Activated CD4-positive, alpha-beta memory T cell treated with anti-CD3 and anti-CD28 coated beads for 36 hours (primary cell): ENCODE data around the gene SCO2. TPM values are rescaled to one million over a fixed set of nuclear protein-coding genes. Genes with fewer than 3 reads are reported as not detected.

Experiments
- CTCF ChIA-PET: fragments of 350-600 bp; sonication (Branson Sonifier 250); formaldehyde crosslinking; loops from one replicate; lab custom pipeline; 2021; ENCODE audit warnings: antibody characterized with exemption, inconsistent platforms; lab: Charles Lee
- POLR2A ChIA-PET: fragments of 350-600 bp; sonication (Branson Sonifier 250); formaldehyde crosslinking; loops from one replicate; lab custom pipeline; 2021; ENCODE audit warnings: antibody characterized with exemption; lab: Charles Lee
- DNase-seq: peaks from one replicate; pipeline ENCODE4 v3.0.0-alpha.2; 2020
- H3K27ac Mint-ChIP-seq: one replicate; pipeline ENCODE4 v1.8.0; 2021; ENCODE audit warnings: mixed read lengths
- H3K27me3 Mint-ChIP-seq: one replicate; pipeline ENCODE4 v1.8.0; 2021; ENCODE audit warnings: mixed read lengths
- H3K36me3 Mint-ChIP-seq: one replicate; pipeline ENCODE4 v1.8.0; 2021; ENCODE audit warnings: mixed read lengths
- H3K4me1 Mint-ChIP-seq: one replicate; pipeline ENCODE4 v1.8.0; 2021; ENCODE audit warnings: low read depth, mixed read lengths
- H3K4me3 Mint-ChIP-seq: one replicate; pipeline ENCODE4 v1.8.0; 2021; ENCODE audit warnings: mild to moderate bottlenecking, mixed read lengths
- H3K9me3 Mint-ChIP-seq: one replicate; pipeline ENCODE4 v1.8.0; 2021; ENCODE audit warnings: mixed read lengths
- intact Hi-C: fragments of 100-400 bp; cut with micrococcal nuclease; formaldehyde crosslinking; loops from one replicate; pipeline ENCODE4 v1.15.1; 2023
- total RNA-seq, 2 experiments: library from RNA; stranded (reverse); gene quantifications; one replicate each; pipeline ENCODE4 v1.2.3, GENCODE V29; 2021

SCO2 gene
- total RNA-seq, 2 experiments from 2014 or later: 1.9 to 5.6 TPM

- CTCF ChIA-PET: interaction anchor here (0.5 to 4.6 kb wide), 7 partner anchors 8 to 57 kb away, joined by 3 to 71 read pairs (median 4); partner anchors contain the start of genes NCAPH2, SCO2 and TYMP
- intact Hi-C loops: loop anchor here (10.0 kb wide), 1 partner anchor 51 kb away; no protein-coding TSS in a partner anchor
- DNase-seq: no peak
- POLR2A ChIA-PET: interaction anchor here (1.2 to 2.9 kb wide), 4 partner anchors 13 to 57 kb away, joined by 6 to 13 read pairs (median 7); partner anchors contain the start of gene SCO2
- Mint-ChIP-seq H3K4me1 (peaks cover 15% of the 10 kb centered on the region), H3K9me3 (no peaks in the 10 kb centered on the region), H3K27me3 (no peaks in the 10 kb centered on the region), H3K4me3 (no peak overlapping the region), H3K36me3 (peaks cover 5% of the 10 kb centered on the region), H3K27ac (no peak overlapping the region)
Observed at GRCh38 chr22:50564289-50564688, 38.9 kb upstream of the SCO2 start.

- Mint-ChIP-seq H3K4me3 (peak overlapping the region; percentile 90), H3K36me3 (peaks cover 2% of the 10 kb centered on the region), H3K4me1 (peaks cover 15% of the 10 kb centered on the region), H3K27ac (no peak overlapping the region), H3K27me3 (no peaks in the 10 kb centered on the region), H3K9me3 (no peaks in the 10 kb centered on the region)
- ChIA-PET CTCF (interaction anchor here (0.7 to 4.6 kb wide), 21 partner anchors 9 to 128 kb away, joined by 3 to 71 read pairs (median 6); partner anchors contain the start of genes CHKB, CPT1B, KLHDC7B and NCAPH2), POLR2A (interaction anchor here (1.0 to 2.9 kb wide), 12 partner anchors 8 to 58 kb away, joined by 3 to 29 read pairs (median 6); partner anchors contain the start of genes CHKB, CPT1B, SCO2 and TYMP)
- intact Hi-C loops: loop anchor here (1.0 to 10.0 kb wide), 2 partner anchors 19 to 51 kb away; partner anchors contain the start of gene CHKB
- DNase-seq: no peak
Observed at GRCh38 chr22:50563413-50564160, 38.2 kb upstream of the SCO2 start.

- intact Hi-C loops: loop anchor here (1.0 to 10.0 kb wide), 7 partner anchors 14 to 54 kb away; partner anchors contain the start of genes CHKB, NCAPH2 and SCO2
Observed at GRCh38 chr22:50562523-50563412, 37.4 kb upstream of the SCO2 start, which contains the start of gene SYCE3. SYCE3 (minus strand) TSS chr22:50562919; CDS start chr22:50556405, 6,514 bp downstream.

GRCh38 chr22:50561401-50562358, 36.3 kb upstream of the SCO2 start:
- H3K9me3 Mint-ChIP-seq: no peaks in the 10 kb centered on the region
- intact Hi-C loops: loop anchor here (1.0 to 10.0 kb wide), 6 partner anchors 13 to 53 kb away; partner anchors contain the start of genes NCAPH2 and SCO2
- H3K36me3 Mint-ChIP-seq: no peaks in the 10 kb centered on the region
- peak overlapping the region; percentile 49 for H3K27ac Mint-ChIP-seq
- H3K4me1 Mint-ChIP-seq: peaks cover 15% of the 10 kb centered on the region
- no peak for DNase-seq
- peak overlapping the region; percentile 51 for H3K4me3 Mint-ChIP-seq
- ChIA-PET CTCF (interaction anchor here (1.1 kb wide), 1 partner anchor 36 kb away, joined by 6 read pairs; the partner anchor contains the start of gene SCO2), POLR2A (interaction anchor here (1.4 kb wide), 1 partner anchor 53 kb away, joined by 3 read pairs; no protein-coding TSS in a partner anchor)
- H3K27me3 Mint-ChIP-seq: no peaks in the 10 kb centered on the region

More at GRCh38 chr22:50562523-50563412, 37.4 kb upstream of the SCO2 start, which contains the start of gene SYCE3:
- Mint-ChIP-seq H3K27me3 (no peaks in the 10 kb centered on the region), H3K4me1 (peaks cover 15% of the 10 kb centered on the region), H3K9me3 (no peaks in the 10 kb centered on the region), H3K4me3 (peak within 1 kb of the TSS; percentile 90), H3K36me3 (no peaks in the 10 kb centered on the region), H3K27ac (peak within 1 kb of the TSS; percentile 60)
- peak; percentile 98 for DNase-seq
- ChIA-PET CTCF (interaction anchor here (0.6 to 4.6 kb wide), 25 partner anchors 9 to 129 kb away, joined by 3 to 71 read pairs (median 5); partner anchors contain the start of genes CHKB, CPT1B, KLHDC7B and LMF2), POLR2A (interaction anchor here (1.0 to 2.9 kb wide), 13 partner anchors 9 to 58 kb away, joined by 3 to 29 read pairs (median 6); partner anchors contain the start of genes CHKB, CPT1B, SCO2 and TYMP)

GRCh38 chr22:50560034-50560433, 34.6 kb upstream of the SCO2 start:
- no peak for DNase-seq
- ChIA-PET POLR2A (interaction anchor here (1.4 kb wide), 2 partner anchors 34 to 51 kb away, joined by 3 to 4 read pairs; partner anchors contain the start of gene SCO2), CTCF (interaction anchor here (0.6 to 1.3 kb wide), 2 partner anchors 34 to 36 kb away, joined by 3 to 5 read pairs; partner anchors contain the start of gene SCO2)
- intact Hi-C loops: loop anchor here (10.0 kb wide), 1 partner anchor 55 kb away; no protein-coding TSS in a partner anchor
- H3K27me3 Mint-ChIP-seq: no peaks in the 10 kb centered on the region
- H3K27ac Mint-ChIP-seq: no peak overlapping the region
- peaks cover 15% of the 10 kb centered on the region for H3K4me1 Mint-ChIP-seq
- no peaks in the 10 kb centered on the region for H3K36me3 Mint-ChIP-seq
- H3K4me3 Mint-ChIP-seq: no peak overlapping the region
- H3K9me3 Mint-ChIP-seq: no peaks in the 10 kb centered on the region

- DNase-seq: no peak
- H3K27me3 Mint-ChIP-seq: no peaks in the 10 kb centered on the region
- no peaks in the 10 kb centered on the region for H3K9me3 Mint-ChIP-seq
- peaks cover 3% of the 10 kb centered on the region for H3K4me1 Mint-ChIP-seq
- no peak overlapping the region for H3K27ac Mint-ChIP-seq
- POLR2A ChIA-PET: no interaction called here
- no peaks in the 10 kb centered on the region for H3K36me3 Mint-ChIP-seq
- H3K4me3 Mint-ChIP-seq: no peak overlapping the region
- CTCF ChIA-PET: interaction anchor here (1.3 to 2.7 kb wide), 3 partner anchors 9 to 64 kb away, joined by 3 to 11 read pairs (median 3); no protein-coding TSS in a partner anchor
- intact Hi-C loops: no loop called here
Observed at GRCh38 chr22:50556703-50557102, 31.3 kb upstream of the SCO2 start.

GRCh38 chr22:50553310-50553709, 27.9 kb upstream of the SCO2 start:
- POLR2A ChIA-PET: no interaction called here
- Mint-ChIP-seq H3K36me3 (peaks cover 2% of the 10 kb centered on the region), H3K4me1 (peaks cover 14% of the 10 kb centered on the region), H3K27me3 (no peaks in the 10 kb centered on the region), H3K27ac (no peak overlapping the region), H3K4me3 (no peak overlapping the region), H3K9me3 (no peaks in the 10 kb centered on the region)
- CTCF ChIA-PET: no interaction called here
- intact Hi-C loops: no loop called here
- no peak for DNase-seq

GRCh38 chr22:50551160-50551752, 25.9 kb upstream of the SCO2 start:
- no peak overlapping the region for H3K27ac Mint-ChIP-seq
- no peak for DNase-seq
- no peaks in the 10 kb centered on the region for H3K27me3 Mint-ChIP-seq
- H3K4me1 Mint-ChIP-seq: peaks cover 18% of the 10 kb centered on the region
- ChIA-PET CTCF (interaction anchor here (1.6 to 2.8 kb wide), 2 partner anchors 12 to 26 kb away, joined by 9 to 13 read pairs; partner anchors contain the start of genes SCO2 and SYCE3), POLR2A (interaction anchor here (1.2 to 7.5 kb wide), 4 partner anchors 12 to 76 kb away, joined by 3 to 71 read pairs (median 6); partner anchors contain the start of genes ARSA, SCO2 and TYMP)
- H3K9me3 Mint-ChIP-seq: no peaks in the 10 kb centered on the region
- H3K36me3 Mint-ChIP-seq: peaks cover 2% of the 10 kb centered on the region
- H3K4me3 Mint-ChIP-seq: no peak overlapping the region
- intact Hi-C loops: no loop called here

GRCh38 chr22:50550395-50550794, 25.0 kb upstream of the SCO2 start:
- H3K9me3 Mint-ChIP-seq: no peaks in the 10 kb centered on the region
- no peak overlapping the region for H3K27ac Mint-ChIP-seq
- no peak for DNase-seq
- ChIA-PET CTCF (interaction anchor here (0.6 to 2.8 kb wide), 4 partner anchors 13 to 71 kb away, joined by 3 to 13 read pairs (median 6); partner anchors contain the start of genes SCO2 and SYCE3), POLR2A (interaction anchor here (1.2 to 7.5 kb wide), 4 partner anchors 11 to 77 kb away, joined by 3 to 71 read pairs (median 6); partner anchors contain the start of genes ARSA, SCO2 and TYMP)
- peaks cover 2% of the 10 kb centered on the region for H3K36me3 Mint-ChIP-seq
- intact Hi-C loops: no loop called here
- no peaks in the 10 kb centered on the region for H3K27me3 Mint-ChIP-seq
- H3K4me3 Mint-ChIP-seq: peak overlapping the region; percentile 29
- peaks cover 27% of the 10 kb centered on the region for H3K4me1 Mint-ChIP-seq
